Sigmoid colon (tissue), 3 donors: ENCODE data around the gene CGB8.

Experiments used
- CTCF ChIP-seq, 4 experiments: fragments of 450-650 bp in 3 of 4; fragments of 200-600 bp in 1 of 4; IDR thresholded peaks; one replicate each; pipeline ENCODE4 v1.5.1; 2016 to 2019; ENCODE audit warnings: antibody characterized with exemption in 4 of 4, mild to moderate bottlenecking in 3 of 4, moderate library complexity in 2 of 4
- POLR2A ChIP-seq, 2 donors: fragments of 450-650 bp; IDR thresholded peaks; one replicate each; pipeline ENCODE4 v1.6.1; 2016; ENCODE audit warnings: antibody characterized with exemption in 2 of 2, mild to moderate bottlenecking in 2 of 2, moderate library complexity in 2 of 2

GRCh38 chr19:49058562-49058961 is 9.7 kb upstream of the CGB8 start:
- TF ChIP-seq CTCF (IDR thresholded peaks at IDR 0.05) = no peak
- TF ChIP-seq POLR2A (IDR thresholded peaks at IDR 0.05) = no peak
